Activated T-cell treated with anti-CD3 and anti-CD28 coated beads, Interleukin-2, amount 50 U/mL, for 72 hours (primary cell): ENCODE data around the gene KRTAP6-2. TPM values are rescaled to one million over a fixed set of nuclear protein-coding genes. Genes with fewer than 3 reads are reported as not detected.

ENCODE experiments used
- ATAC-seq, 2 donors: fragments of 150-1000 bp; cut with Tn5 transposase; replicated peaks in 1 of 2; 2 replicates each; pipeline ENCODE4 v1.10.0; 2021; ENCODE audit warnings: moderate library complexity in 2 of 2, mild to moderate bottlenecking in 1 of 2
- DNase-seq, 2 donors: peaks; one replicate each; pipeline ENCODE4 v3.0.0; 2021 to 2022; ENCODE audit warnings: mixed read lengths in 1 of 2
- H3K27ac Mint-ChIP-seq: one replicate; pipeline ENCODE4 v1.8.0; 2022; ENCODE audit warnings: mild to moderate bottlenecking, moderate library complexity, mixed read lengths
- H3K27me3 Mint-ChIP-seq: one replicate; pipeline ENCODE4 v1.8.0; 2022; ENCODE audit warnings: low read depth, mixed read lengths
- H3K36me3 Mint-ChIP-seq, 2 donors: one replicate each; pipeline ENCODE4 v1.8.0; 2022; ENCODE audit warnings: mixed read lengths in 2 of 2, mild to moderate bottlenecking in 1 of 2; ENCODE audit not compliant: insufficient read depth in 2 of 2
- H3K4me1 Mint-ChIP-seq: one replicate; pipeline ENCODE4 v1.8.0; 2022; ENCODE audit warnings: low read depth, mixed read lengths
- H3K4me3 Mint-ChIP-seq, 2 donors: one replicate each; pipeline ENCODE4 v1.8.0; 2022; ENCODE audit warnings: mild to moderate bottlenecking in 2 of 2, mixed read lengths in 2 of 2, moderate library complexity in 2 of 2
- H3K9me3 Mint-ChIP-seq, 2 donors: one replicate each; pipeline ENCODE4 v1.8.0; 2022; ENCODE audit warnings: mixed read lengths in 2 of 2
- total RNA-seq, 2 donors: library from RNA; stranded (reverse); gene quantifications; one replicate each; pipeline ENCODE4 v1.2.3, GENCODE V29; 2022

KRTAP6-2 gene
- total RNA-seq, 2 donors from 2014 or later = not detected

DNA sequence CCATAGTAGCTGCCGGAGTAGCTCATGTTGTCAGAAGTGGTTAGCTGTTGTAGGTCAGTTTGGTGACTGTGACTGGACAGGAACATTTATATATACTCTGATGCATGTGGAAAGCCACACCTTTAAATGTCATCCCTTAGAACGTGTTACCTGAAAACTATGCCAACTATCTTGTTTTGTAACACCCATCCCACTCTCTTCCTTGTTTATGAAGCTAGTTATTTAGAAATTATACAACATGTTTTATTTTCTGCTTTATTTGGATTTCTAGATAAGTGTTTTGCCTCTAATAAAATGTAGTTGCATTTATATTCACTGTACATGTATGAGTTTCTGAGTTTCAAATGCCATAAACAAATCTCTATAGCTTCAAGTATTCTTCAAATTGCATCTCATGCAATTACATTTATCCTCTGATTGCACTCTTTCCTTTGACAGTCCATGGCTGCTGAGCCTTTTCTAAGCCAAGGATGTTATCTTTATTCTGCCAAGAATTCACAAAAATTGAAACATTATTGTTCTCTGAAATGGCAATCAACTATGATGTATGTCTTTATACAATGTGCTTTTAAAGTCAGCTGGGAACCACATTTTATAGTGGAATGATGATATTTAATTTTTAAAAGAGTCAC, 37.3 kb downstream of the KRTAP6-2 start, which contains the start of gene KRTAP19-7:
TSS of gene KRTAP19-7 (minus strand) at position 51 of the 632 bp plus-strand sequence. CDS start at position 26, 25 bp downstream.
- Mint-ChIP-seq H3K27ac (no peak within 1 kb of the TSS), H3K36me3 (no peaks in the 10 kb centered on the region), H3K27me3 (no peaks in the 10 kb centered on the region), H3K9me3 (no peaks in the 10 kb centered on the region), H3K4me1 (no peaks in the 10 kb centered on the region), H3K4me3 (no peak within 1 kb of the TSS)
- no peak for ATAC-seq
- DNase-seq = no peak

DNA sequence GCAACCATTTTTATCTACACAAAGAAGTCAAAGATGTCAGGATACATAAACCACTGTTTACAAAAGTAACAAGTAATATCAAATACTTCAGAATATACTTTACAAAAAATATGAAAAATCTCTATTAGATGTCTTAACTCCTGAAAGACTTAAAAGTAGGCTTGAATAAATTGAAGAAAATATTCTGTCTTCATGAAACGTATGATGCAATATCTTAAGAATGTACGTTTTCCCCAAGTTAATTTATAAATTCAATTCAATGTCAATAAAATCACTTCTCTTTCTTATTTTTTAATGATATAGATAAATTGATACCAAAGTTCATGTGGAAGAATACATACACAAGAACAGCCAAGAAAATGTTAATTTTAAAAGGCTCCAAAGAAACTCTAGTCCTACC, 43.6 kb downstream of the KRTAP6-2 start:
- ATAC-seq (no peak), DNase-seq (no peak)
- H3K4me3 Mint-ChIP-seq = no peak overlapping the region
- H3K4me1 Mint-ChIP-seq = no peaks in the 10 kb centered on the region
- no peaks in the 10 kb centered on the region for H3K36me3 Mint-ChIP-seq
- H3K9me3 Mint-ChIP-seq = peaks cover 4 to 6% of the 10 kb centered on the region in 2 donors
- no peak overlapping the region for H3K27ac Mint-ChIP-seq
- no peaks in the 10 kb centered on the region for H3K27me3 Mint-ChIP-seq

DNA sequence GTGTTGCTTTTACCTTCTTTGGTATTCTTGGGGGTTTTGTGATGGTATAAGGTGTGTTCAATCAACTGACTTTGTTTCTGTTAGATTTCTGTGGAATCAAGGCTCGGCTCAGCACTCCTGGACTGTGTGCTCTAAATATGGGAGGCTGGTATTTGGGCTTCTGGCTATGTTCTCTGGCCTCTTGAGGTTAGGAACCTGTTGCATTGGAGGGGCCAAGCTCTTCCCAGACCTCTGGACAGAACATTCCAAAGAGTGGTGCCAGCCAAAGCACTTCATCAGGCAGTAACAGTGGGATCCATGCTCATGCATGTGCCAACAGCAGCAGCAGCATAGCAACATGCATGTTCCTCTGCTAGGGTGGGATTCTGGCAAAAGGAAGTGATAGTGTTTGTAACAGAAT, 45.9 kb downstream of the KRTAP6-2 start:
- no peak overlapping the region for H3K4me3 Mint-ChIP-seq
- H3K9me3 Mint-ChIP-seq = peaks cover 4 to 8% of the 10 kb centered on the region in 2 donors
- ATAC-seq (no peak), DNase-seq (no peak)
- peaks cover 5% of the 10 kb centered on the region for H3K27me3 Mint-ChIP-seq
- no peaks in the 10 kb centered on the region for H3K36me3 Mint-ChIP-seq
- H3K27ac Mint-ChIP-seq = no peak overlapping the region
- H3K4me1 Mint-ChIP-seq = no peaks in the 10 kb centered on the region

Other genes starting within 250 kb of the KRTAP6-2 start
- gene KRTAP13-2, start 226.6 kb downstream of the KRTAP6-2 start, total RNA-seq = not detected
- gene KRTAP13-1, start 202.9 kb downstream of the KRTAP6-2 start, total RNA-seq = not detected
- not detected for gene KRTAP13-3, start 173.0 kb downstream of the KRTAP6-2 start, total RNA-seq
- gene KRTAP13-4, start 168.7 kb downstream of the KRTAP6-2 start, total RNA-seq = not detected
- not detected for gene KRTAP15-1, start 158.6 kb downstream of the KRTAP6-2 start, total RNA-seq
- gene KRTAP19-1, start 118.5 kb downstream of the KRTAP6-2 start, total RNA-seq = not detected
- gene KRTAP19-2, start 111.5 kb downstream of the KRTAP6-2 start, total RNA-seq = not detected
- not detected for gene KRTAP19-3, start 106.9 kb downstream of the KRTAP6-2 start, total RNA-seq
- not detected for gene KRTAP19-4, start 101.7 kb downstream of the KRTAP6-2 start, total RNA-seq
- not detected for gene KRTAP19-5, start 96.8 kb downstream of the KRTAP6-2 start, total RNA-seq
- gene KRTAP19-6, start 57.0 kb downstream of the KRTAP6-2 start, total RNA-seq = not detected
- not detected for gene KRTAP19-7, start 37.6 kb downstream of the KRTAP6-2 start, total RNA-seq
- not detected for gene KRTAP22-2, start 8.5 kb downstream of the KRTAP6-2 start, total RNA-seq
- gene KRTAP6-3, start 6.5 kb downstream of the KRTAP6-2 start, total RNA-seq = not detected
- not detected for gene KRTAP22-1, start 2.2 kb upstream of the KRTAP6-2 start, total RNA-seq
- gene KRTAP6-1, start 15.0 kb upstream of the KRTAP6-2 start, total RNA-seq = not detected
- not detected for gene KRTAP20-1, start 17.5 kb upstream of the KRTAP6-2 start, total RNA-seq
- not detected for gene KRTAP20-4, start 21.7 kb upstream of the KRTAP6-2 start, total RNA-seq
- not detected for gene KRTAP20-2, start 36.3 kb upstream of the KRTAP6-2 start, total RNA-seq
- gene KRTAP20-3, start 44.0 kb upstream of the KRTAP6-2 start, total RNA-seq = not detected
- gene KRTAP21-3, start 119.9 kb upstream of the KRTAP6-2 start, total RNA-seq = not detected
- not detected for gene KRTAP21-2, start 148.4 kb upstream of the KRTAP6-2 start, total RNA-seq
- gene KRTAP21-1, start 156.5 kb upstream of the KRTAP6-2 start, total RNA-seq = not detected
- not detected for gene KRTAP8-1, start 214.4 kb upstream of the KRTAP6-2 start, total RNA-seq
- gene KRTAP7-1, start 230.9 kb upstream of the KRTAP6-2 start, total RNA-seq = not detected